GM23248 (cell line): ENCODE measurements around the gene SUGCT.

Experiments used
- EZH2 ChIP-seq: fragments of 200-600 bp; sonication (generic); IDR thresholded peaks from 2 replicates; pipeline ENCODE4 v1.6.1; 2018; ENCODE audit warnings: antibody characterized with exemption, mild to moderate bottlenecking; ENCODE audit not compliant: insufficient read depth, poor library complexity, severe bottlenecking
- EZH2phosphoT487 ChIP-seq: fragments of 200-600 bp; sonication (generic); IDR thresholded peaks from 2 replicates; pipeline ENCODE4 v1.6.1; 2018; ENCODE audit warnings: antibody characterized with exemption, moderate library complexity, mild to moderate bottlenecking, low read depth; ENCODE audit not compliant: insufficient read depth

DNA sequence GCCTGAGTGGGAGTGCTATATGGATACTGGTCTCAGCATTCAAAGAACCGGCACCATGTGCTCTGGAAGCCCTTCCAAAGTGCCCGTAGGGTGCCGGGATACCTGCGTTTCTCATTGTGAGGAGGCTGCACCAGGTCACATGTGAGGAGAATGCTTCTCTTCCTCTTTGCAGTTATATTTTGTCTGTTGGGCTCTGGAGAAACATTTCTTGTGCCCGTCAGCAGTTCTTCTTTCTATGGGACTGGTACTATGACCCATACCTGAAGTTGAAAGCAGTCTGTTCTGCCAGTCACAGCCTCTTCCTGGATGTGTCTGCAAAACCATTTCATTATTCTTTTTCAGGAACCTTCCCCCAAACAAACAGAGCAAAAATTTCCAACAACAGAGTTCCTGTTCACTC is 465.0 kb downstream of the SUGCT start:
- no peak for TF ChIP-seq EZH2
- TF ChIP-seq EZH2phosphoT487: no peak
